BE2C (cell line): ENCODE data around the gene ARID3A.
A peak's percentile ranks its signal among the peaks of the same experiment; 100 is the strongest.

Source experiments
- DNase-seq: peaks from one replicate; pipeline ENCODE4 v3.0.0-alpha.2; 2020
- H3K27me3 ChIP-seq: fragments of 250-450 bp; sonication (Bioruptor Pico); 2 replicates; pipeline ENCODE4 v1.5.1; 2020; ENCODE audit warnings: mild to moderate bottlenecking
- H3K36me3 ChIP-seq: fragments of 250-450 bp; sonication (Bioruptor Pico); 2 replicates; pipeline ENCODE4 v1.5.1; 2020; ENCODE audit warnings: mild to moderate bottlenecking
- H3K4me1 ChIP-seq: fragments of 250-450 bp; sonication (Bioruptor Pico); 2 replicates; pipeline ENCODE4 v1.5.1; 2020
- H3K4me3 ChIP-seq: 2 replicates; pipeline ENCODE4 v1.5.1; 2011; ENCODE audit warnings: low read depth, low read length
- H3K9me3 ChIP-seq: fragments of 250-450 bp; sonication (Bioruptor Pico); 2 replicates; pipeline ENCODE4 v1.5.1; 2020
- TF ChIP-seq, protein P1 (sequence below): IDR thresholded peaks from 2 replicates; pipeline ENCODE4 v1.5.1; 2012; ENCODE audit warnings: mild to moderate bottlenecking, low read depth, low read length

Gene ARID3A

DNA sequence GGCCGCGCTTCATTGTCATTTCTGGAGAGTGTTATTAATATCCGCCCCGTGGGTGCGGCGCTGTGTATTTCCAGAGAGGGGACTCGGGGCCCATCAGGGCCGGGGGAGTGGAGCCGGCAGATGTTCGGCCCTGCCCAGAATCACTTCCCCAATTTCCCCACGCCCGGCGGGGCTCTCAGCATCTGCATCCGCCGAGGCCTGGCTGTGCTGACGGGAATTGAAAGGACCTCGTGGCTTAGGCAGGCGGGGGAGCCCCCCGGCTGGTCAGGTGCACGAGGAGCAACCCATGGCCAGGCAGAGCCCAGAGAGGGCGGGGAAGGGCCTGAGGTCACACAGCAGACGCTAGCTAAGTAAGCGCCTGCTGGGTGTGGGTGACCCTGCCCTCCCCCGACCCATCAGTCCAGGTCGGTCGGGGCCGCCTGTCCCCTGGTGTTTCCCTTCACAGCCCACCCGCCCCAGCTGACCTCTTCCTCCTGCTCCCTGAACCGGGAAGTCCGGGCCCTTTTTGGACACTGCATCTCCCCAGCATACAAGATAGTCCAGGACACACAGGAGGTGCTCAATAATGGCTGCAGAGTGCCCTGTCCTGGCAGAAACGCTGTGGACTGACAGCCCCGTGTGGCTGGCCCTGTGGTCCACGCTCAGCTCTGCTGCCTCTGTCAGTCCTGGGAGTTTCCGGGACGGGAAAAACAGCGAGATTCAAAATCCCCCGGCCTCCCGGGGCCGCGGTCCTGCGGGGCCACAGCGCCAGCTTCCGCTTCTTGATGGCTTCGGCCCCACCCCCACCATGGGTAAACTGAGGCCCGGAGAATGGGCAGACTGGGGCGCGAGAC, 22.1 kb downstream of the ARID3A start:
- TF ChIP-seq, protein P1, sequence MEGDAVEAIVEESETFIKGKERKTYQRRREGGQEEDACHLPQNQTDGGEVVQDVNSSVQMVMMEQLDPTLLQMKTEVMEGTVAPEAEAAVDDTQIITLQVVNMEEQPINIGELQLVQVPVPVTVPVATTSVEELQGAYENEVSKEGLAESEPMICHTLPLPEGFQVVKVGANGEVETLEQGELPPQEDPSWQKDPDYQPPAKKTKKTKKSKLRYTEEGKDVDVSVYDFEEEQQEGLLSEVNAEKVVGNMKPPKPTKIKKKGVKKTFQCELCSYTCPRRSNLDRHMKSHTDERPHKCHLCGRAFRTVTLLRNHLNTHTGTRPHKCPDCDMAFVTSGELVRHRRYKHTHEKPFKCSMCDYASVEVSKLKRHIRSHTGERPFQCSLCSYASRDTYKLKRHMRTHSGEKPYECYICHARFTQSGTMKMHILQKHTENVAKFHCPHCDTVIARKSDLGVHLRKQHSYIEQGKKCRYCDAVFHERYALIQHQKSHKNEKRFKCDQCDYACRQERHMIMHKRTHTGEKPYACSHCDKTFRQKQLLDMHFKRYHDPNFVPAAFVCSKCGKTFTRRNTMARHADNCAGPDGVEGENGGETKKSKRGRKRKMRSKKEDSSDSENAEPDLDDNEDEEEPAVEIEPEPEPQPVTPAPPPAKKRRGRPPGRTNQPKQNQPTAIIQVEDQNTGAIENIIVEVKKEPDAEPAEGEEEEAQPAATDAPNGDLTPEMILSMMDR = no peak
- no peaks in the 10 kb centered on the region for H3K9me3 ChIP-seq
- peak; percentile 9 for DNase-seq
- no peaks in the 10 kb centered on the region for H3K27me3 ChIP-seq
- H3K36me3 ChIP-seq = peaks cover 8% of the 10 kb centered on the region
- no peak overlapping the region for H3K4me3 ChIP-seq
- peaks cover 5% of the 10 kb centered on the region for H3K4me1 ChIP-seq

DNA sequence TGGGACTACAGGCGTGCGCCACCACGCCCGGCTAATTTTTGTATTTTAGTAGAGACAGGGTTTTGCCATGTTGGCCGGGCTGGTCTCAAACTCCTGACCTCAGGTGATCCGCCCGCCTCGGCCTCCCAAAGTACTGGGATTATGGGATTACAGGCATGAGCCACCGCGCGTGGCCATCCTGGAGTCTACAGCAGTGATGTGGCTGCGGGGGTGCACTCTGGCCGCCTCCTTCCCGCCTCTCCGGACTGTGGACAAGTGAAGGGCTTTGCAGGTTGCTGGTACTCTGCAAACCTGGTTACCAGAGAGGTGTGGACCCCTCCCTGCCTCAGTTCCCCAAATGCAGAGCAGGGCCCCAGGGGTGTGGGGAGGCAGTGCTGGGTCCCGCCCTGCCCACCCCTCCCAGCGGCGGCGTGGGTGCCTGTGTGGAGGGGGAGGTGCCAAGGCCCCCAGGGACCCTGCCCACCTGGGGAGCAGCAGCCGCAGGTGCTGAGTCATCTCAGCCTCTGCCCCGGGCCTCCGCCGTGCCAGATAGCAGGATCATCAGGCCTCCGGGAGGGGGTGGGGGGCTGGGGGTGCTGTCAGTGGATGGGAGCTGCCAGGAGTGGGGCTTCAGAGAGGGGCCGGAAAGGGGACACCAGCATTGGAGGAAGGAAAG, 23.1 kb downstream of the ARID3A start:
- Histone ChIP-seq H3K36me3 (peaks cover 7% of the 10 kb centered on the region; the same call in 1 of the 2 replicates), H3K9me3 (no peaks in the 10 kb centered on the region), H3K4me3 (no peak overlapping the region), H3K4me1 (peaks cover 5% of the 10 kb centered on the region), H3K27me3 (no peaks in the 10 kb centered on the region)
- DNase-seq = peak; percentile 5
- TF ChIP-seq, protein P1 = no peak

DNA sequence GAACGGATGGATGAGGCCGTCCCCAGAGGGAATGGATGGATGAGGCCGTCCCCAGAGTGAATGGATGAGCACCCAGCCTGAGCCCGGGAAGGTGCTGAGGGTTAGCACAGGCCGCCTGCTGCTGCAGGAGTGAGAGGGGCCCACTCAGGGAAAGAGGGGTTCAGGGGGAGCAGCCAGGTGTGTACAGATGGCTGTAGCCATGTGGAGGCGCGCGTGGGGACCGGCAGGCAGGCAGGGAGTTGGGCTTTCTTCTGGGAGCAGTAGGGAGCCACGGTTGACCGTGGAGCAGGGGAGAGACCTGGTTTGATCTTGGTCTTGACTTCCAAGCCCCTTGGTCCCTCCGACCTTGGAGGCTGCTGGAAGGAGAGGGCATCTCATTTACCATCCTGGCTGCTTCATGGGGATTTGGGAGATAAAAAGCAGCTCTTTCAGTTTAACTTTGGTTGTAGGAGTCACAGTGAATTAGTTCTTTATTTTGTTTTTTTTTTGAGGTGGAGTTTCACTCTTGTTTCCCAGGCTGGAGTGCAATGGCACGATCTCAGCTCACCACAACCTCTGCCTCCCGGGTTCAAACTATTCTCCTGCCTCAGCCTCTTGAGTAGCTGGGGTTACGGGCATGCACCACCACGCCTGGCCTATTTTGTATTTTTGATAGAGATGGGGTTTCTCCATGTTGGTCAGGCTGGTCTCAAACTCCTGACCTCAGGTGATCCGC, 24.7 kb downstream of the ARID3A start:
- no peaks in the 10 kb centered on the region for H3K9me3 ChIP-seq
- peaks cover 7% of the 10 kb centered on the region; the same call in 1 of the 2 replicates for H3K36me3 ChIP-seq
- H3K4me3 ChIP-seq = no peak overlapping the region
- no peak for DNase-seq
- TF ChIP-seq, protein P1 = no peak
- no peaks in the 10 kb centered on the region for H3K27me3 ChIP-seq
- H3K4me1 ChIP-seq = no peaks in the 10 kb centered on the region

DNA sequence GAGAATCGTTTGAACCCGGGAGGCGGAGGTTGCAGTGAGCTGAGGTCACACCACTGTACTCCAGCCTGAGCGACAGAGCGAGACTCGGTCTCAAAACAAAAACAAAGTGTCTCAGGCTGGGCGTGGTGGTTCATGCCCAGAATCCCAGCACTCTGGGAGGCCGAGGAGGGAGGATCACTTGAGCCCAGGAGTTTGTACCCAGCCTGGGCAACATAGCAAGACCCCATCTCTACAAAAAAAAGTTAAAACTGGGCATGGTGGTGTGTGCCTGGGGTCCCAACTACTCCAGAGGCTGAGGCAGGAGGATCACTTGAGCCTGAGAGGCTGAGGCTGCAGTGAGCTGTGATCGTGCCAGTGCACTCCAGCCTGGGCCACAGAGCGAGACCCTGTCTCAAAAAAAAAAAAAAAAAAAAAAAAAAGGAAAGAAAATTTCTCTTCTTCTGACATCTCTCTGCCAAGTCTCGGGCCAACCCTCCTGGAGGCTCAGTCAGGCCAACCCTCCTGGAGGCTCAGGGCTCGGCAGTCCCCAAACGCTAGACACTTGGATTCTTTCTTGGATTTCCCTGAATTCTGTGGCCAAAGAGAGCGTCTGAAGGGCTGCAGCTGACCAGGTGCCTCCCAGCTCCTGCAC, 26.3 kb downstream of the ARID3A start:
- TF ChIP-seq, protein P1 = no peak
- H3K4me1 ChIP-seq = peaks cover 7% of the 10 kb centered on the region
- H3K9me3 ChIP-seq = no peaks in the 10 kb centered on the region
- H3K27me3 ChIP-seq = no peaks in the 10 kb centered on the region
- H3K36me3 ChIP-seq = peaks cover 7% of the 10 kb centered on the region; the same call in 1 of the 2 replicates
- no peak for DNase-seq
- H3K4me3 ChIP-seq = no peak overlapping the region

DNA sequence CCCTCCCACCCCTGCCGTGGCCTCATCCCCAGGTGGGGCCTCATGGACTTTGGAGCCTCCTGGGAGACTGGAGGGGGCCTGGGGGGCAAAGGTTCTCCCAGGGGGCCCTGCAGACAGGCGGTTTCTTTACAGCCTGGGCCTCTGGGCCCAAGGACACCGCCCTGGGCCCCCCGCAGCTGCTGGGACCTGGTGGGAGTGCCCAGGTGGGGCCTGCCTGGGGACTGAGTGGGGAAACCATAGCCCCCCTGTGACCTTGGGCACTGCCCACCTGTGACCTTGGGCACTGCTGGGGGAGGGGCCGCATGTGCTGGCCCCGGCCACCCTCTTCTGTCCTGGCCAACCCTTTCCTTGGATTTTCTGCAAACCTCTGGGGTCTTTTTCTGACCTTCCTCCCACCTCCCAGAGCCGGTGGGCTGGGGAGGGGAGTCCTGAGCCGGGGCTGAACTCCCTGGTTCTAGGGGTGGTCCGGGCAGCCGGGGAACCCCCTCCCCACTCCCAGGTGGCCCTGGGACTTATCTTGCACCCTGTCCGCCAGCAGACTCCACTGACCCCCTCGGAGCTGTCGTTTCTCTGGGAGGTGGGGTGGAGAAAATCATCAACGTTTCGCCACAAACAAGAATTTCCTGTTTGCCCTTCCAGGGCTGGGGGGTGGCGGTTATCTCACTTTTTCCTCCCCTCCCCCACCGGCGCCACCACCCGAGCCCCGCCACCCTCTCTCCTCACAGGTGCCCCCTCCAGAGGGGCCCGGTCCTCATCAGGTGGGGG, 27.0 kb downstream of the ARID3A start:
- no peak overlapping the region for H3K4me3 ChIP-seq
- no peaks in the 10 kb centered on the region for H3K9me3 ChIP-seq
- peaks cover 7% of the 10 kb centered on the region for H3K4me1 ChIP-seq
- no peak for DNase-seq
- H3K36me3 ChIP-seq = peaks cover under 1% of the 10 kb centered on the region; the same call in 1 of the 2 replicates
- TF ChIP-seq, protein P1 = no peak
- H3K27me3 ChIP-seq = no peaks in the 10 kb centered on the region
